Measurements from ENCODE around the gene TSHZ2. TPM values are rescaled to one million over a fixed set of nuclear protein-coding genes. Genes with fewer than 3 reads are reported as not detected.
A peak's percentile ranks its signal among the peaks of the same experiment; 100 is the strongest.

TSHZ2 gene
- total and polyA plus RNA-seq, 9 of the 15 experiments (the other 6 are each of a cell fraction or from before 2014, with no cell fraction given) = 0.03 to 0.20 (median 0.05) TPM; not detected in 4

- TF ChIP-seq ATF1 (CRISPR knock-in tag; IDR thresholded peaks at IDR 0.05) = no peak
- TF ChIP-seq ATF1 (tag; IDR thresholded peaks at IDR 0.05) = peak; percentile 44; the same call in 1 of the 2 replicates
- peak; percentile 62; the same call in 1 of the 2 replicates for TF ChIP-seq STAT5A (IDR thresholded peaks at IDR 0.05; ENCODE audit: borderline replicate concordance, low read length)
- peak; percentile 13; the same call in 1 of the 2 replicates for TF ChIP-seq HMBOX1 (IDR thresholded peaks at IDR 0.05)
- peak; percentile 74; the same call in 1 of the 2 replicates for TF ChIP-seq GATAD2A (IDR thresholded peaks at IDR 0.05)
- no peak for TF ChIP-seq SRSF1 (IDR thresholded peaks at IDR 0.05; ENCODE audit: low read depth, low read length)
- TF ChIP-seq ETS1 (conservative IDR thresholded peaks at IDR 0.05; ENCODE audit: control insufficient read depth, low read depth, low read length) = no peak
- TF ChIP-seq ELF1 (tag; IDR thresholded peaks at IDR 0.05) = peak; percentile 60
Measured at GRCh38 chr20:53331151-53331973, 359.2 kb downstream of the TSHZ2 start (continued).
